Activated CD4-positive, alpha-beta T cell treated with anti-CD3 and anti-CD28 coated beads, Interleukin-2, amount 50 U/mL, for 48 hours (primary cell): Measurements from ENCODE around the gene EXD3.
"Not testable (repeated sequence)": the region's sequence is repeated elsewhere in the genome, so short reads cannot be mapped to it uniquely, and the experiment has no call there.

Experiments used
- DNase-seq, 2 experiments: peaks; one replicate each; pipeline ENCODE4 v3.0.0-alpha.2; 2020

The EXD3 gene

DNA sequence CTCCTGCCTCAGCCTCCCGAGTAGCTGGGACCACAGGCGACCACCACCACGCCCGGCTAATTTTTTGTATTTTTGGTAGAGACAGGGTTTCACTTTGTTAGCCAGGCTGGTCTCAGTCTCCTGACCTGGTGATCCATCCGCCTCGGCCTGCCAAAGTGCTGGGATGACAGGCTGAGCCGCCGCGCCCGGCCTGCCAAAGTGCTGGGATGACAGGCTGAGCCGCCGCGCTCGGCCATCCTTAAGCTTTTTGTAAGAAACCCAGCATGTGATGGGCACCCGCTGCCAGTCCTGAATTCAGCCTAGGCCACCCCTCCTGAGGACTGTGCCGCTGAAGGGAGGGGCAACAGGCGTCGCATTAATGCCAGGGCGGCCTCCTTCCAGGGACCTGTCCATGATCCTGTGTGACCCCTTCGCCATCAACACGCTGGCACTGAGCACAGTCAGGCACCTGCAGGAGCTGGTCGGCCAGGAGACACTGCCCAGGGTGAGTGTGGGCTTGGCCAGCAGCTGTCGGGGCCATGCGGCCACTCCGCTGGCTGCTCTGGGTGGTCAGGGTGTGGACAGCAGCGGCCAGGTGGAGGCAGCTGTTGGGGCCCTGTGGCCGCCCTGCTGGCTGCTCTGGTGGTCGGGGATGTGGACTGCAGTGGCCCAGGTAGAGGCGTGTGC, 157.3 kb downstream of the EXD3 start:
- DNase-seq, result no peak

DNA sequence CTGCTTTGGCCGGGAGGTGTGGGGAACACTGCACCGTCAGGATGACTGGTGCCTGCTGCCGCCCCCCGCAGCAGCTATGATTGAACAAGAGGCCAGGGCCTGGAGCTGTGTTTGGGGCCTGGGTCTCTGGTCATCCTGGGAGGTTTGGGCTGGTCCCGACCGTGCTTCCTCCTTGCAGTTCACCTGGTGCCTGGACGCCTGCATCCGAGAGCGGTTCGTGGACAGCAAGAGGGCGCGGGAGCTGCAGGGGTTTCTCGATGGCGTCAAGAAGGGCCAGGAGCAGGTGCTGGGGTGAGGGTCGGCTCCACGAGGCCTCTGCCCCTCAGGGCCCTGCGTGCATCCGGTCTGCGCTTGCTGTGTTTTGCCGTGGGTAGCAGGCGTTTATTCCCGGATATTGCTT, 158.9 kb downstream of the EXD3 start:
- no peak for DNase-seq

DNA sequence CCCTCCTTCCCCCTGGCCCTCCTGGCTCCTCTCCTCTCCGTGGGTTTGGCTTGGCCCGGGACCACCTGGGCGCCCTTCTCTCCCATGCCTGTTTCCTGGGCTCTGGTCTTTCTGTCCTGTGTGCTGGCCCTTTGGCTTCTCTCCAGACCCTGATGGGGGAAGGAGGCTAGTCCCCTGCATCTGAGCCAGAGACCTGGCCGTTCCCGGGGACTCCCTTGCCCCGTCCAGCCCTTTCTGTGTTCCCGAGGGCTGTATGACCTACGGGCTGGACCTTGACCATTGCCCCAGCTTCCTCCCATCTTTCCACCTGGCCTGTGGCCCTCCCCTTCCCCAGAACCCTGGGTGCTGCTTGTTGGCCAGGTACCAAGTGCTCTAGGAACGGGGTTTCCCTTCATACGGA, 159.5 kb downstream of the EXD3 start:
- no peak for DNase-seq

DNA sequence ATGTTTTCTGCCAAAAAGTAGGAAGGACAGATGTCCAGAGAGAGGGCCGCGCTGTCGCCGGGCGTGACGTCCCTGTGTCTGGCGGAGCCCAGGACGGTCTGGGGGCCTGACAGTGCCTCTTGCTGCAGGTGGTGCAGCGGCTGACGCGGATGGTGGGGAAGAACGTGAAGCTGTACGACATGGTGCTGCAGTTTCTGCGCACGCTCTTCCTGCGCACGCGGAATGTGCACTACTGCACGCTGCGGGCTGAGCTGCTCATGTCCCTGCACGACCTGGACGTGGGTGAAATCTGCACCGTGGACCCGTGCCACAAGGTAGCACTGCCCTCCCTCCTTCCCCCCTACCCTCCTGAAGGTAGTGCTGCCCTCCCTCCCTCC, 160.1 kb downstream of the EXD3 start:
- DNase-seq, result no peak

DNA sequence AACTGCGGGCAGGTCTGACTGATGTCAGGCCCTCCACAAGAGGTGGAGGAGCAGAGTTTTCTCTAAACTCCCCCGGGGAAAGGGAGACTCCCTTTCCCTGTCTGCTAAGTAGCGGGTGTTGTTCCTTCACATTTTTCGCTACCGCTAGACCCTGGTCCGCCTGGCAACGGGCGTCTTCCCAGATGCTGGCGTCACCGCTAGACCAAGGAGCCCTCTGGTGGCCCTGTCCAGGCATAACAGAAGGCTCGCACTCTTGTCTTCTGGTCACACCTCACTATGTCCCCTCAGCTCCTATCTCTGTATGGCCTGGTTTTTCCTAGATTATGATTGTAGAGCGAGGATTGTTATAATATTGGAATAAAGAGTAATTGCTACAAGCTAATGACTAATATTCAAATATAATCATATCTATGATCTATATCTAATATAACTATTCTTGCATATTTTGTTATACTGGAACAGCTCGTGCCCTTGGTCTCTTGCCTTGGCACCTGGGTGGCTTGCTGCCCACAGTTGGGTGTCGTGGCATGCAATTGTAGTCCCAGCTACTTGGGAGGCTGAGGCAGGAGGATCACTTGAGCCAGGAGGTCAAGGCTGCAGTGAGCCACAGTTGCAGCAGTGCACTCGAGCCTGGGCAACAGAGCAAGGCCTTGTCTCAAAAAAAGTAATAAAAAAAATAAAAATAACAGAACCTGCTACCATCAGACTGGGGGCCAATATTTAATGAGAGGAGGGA, 160.6 kb downstream of the EXD3 start:
- DNase-seq, result not testable (repeated sequence)
